Rectal smooth muscle tissue (tissue), 1 donor: ENCODE measurements around the gene GPATCH1.
A peak's percentile ranks its signal among the peaks of the same experiment; 100 is the strongest.
"Not testable (repeated sequence)": the region's sequence is repeated elsewhere in the genome, so short reads cannot be mapped to it uniquely, and the experiment has no call there.

Experiments
- H3K27ac ChIP-seq: one replicate; pipeline ENCODE4 v1.7.0; 2013; ENCODE audit warnings: low read depth, low read length, inconsistent platforms
- H3K27me3 ChIP-seq: one replicate; pipeline ENCODE4 v1.7.0; 2013; ENCODE audit warnings: low read length; ENCODE audit not compliant: control insufficient read depth, insufficient read depth
- H3K36me3 ChIP-seq: one replicate; pipeline ENCODE4 v1.7.0; 2013; ENCODE audit warnings: low read length; ENCODE audit not compliant: control insufficient read depth, insufficient read depth
- H3K4me1 ChIP-seq: one replicate; pipeline ENCODE4 v1.7.0; 2013; ENCODE audit warnings: low read length; ENCODE audit not compliant: control insufficient read depth, insufficient read depth
- H3K4me3 ChIP-seq: one replicate; pipeline ENCODE4 v1.7.0; 2013; ENCODE audit warnings: low read length
- H3K9ac ChIP-seq: one replicate; pipeline ENCODE4 v1.7.0; 2013; ENCODE audit warnings: low read length

GPATCH1 gene

GRCh38 chr19:33080761-33081681 is at the start of gene GPATCH1:
TSS of gene GPATCH1 (plus strand) at chr19:33081181. CDS start at chr19:33081194, 13 bp downstream.
- Histone ChIP-seq H3K9ac (peak within 1 kb of the TSS; percentile 94), H3K4me3 (peak within 1 kb of the TSS; percentile 91), H3K27me3 (no peaks in the 10 kb centered on the region), H3K27ac (peak within 1 kb of the TSS; percentile 74), H3K4me1 (peaks cover 8% of the 10 kb centered on the region), H3K36me3 (no peaks in the 10 kb centered on the region)

- Histone ChIP-seq H3K4me3 (no peak overlapping the region), H3K27me3 (no peaks in the 10 kb centered on the region), H3K9ac (no peak overlapping the region), H3K27ac (no peak overlapping the region), H3K4me1 (no peaks in the 10 kb centered on the region), H3K36me3 (no peaks in the 10 kb centered on the region)
Measured at GRCh38 chr19:33032218-33032781, 48.7 kb upstream of the GPATCH1 start.

GRCh38 chr19:33035461-33035860 is 45.5 kb upstream of the GPATCH1 start:
- H3K27ac ChIP-seq: no peak overlapping the region
- H3K27me3 ChIP-seq: no peaks in the 10 kb centered on the region
- no peaks in the 10 kb centered on the region for H3K4me1 ChIP-seq
- no peaks in the 10 kb centered on the region for H3K36me3 ChIP-seq
- H3K4me3 ChIP-seq: no peak overlapping the region
- no peak overlapping the region for H3K9ac ChIP-seq

- not testable (repeated sequence) for H3K27me3 ChIP-seq, H3K36me3 ChIP-seq, H3K4me3 ChIP-seq, H3K4me1 ChIP-seq, H3K27ac ChIP-seq, H3K9ac ChIP-seq
Measured at GRCh38 chr19:33036370-33037167, 44.4 kb upstream of the GPATCH1 start.

- not testable (repeated sequence) for H3K36me3 ChIP-seq, H3K9ac ChIP-seq, H3K27me3 ChIP-seq, H3K4me1 ChIP-seq, H3K27ac ChIP-seq, H3K4me3 ChIP-seq
Measured at GRCh38 chr19:33037168-33038025, 43.6 kb upstream of the GPATCH1 start.

GRCh38 chr19:33039108-33039599 is 41.8 kb upstream of the GPATCH1 start:
- H3K27me3 ChIP-seq: no peaks in the 10 kb centered on the region
- no peak overlapping the region for H3K4me3 ChIP-seq
- no peak overlapping the region for H3K9ac ChIP-seq
- H3K4me1 ChIP-seq: no peaks in the 10 kb centered on the region
- no peaks in the 10 kb centered on the region for H3K36me3 ChIP-seq
- no peak overlapping the region for H3K27ac ChIP-seq

- no peaks in the 10 kb centered on the region for H3K27me3 ChIP-seq
- no peaks in the 10 kb centered on the region for H3K4me1 ChIP-seq
- H3K27ac ChIP-seq: no peak overlapping the region
- H3K9ac ChIP-seq: no peak overlapping the region
- no peak overlapping the region for H3K4me3 ChIP-seq
- H3K36me3 ChIP-seq: no peaks in the 10 kb centered on the region
Measured at GRCh38 chr19:33039815-33040214, 41.2 kb upstream of the GPATCH1 start.

- Histone ChIP-seq H3K4me1 (no peaks in the 10 kb centered on the region), H3K9ac (no peak overlapping the region), H3K4me3 (no peak overlapping the region), H3K27ac (no peak overlapping the region), H3K27me3 (no peaks in the 10 kb centered on the region), H3K36me3 (no peaks in the 10 kb centered on the region)
Measured at GRCh38 chr19:33040994-33041827, 39.8 kb upstream of the GPATCH1 start.

GRCh38 chr19:33041828-33042160 is 39.2 kb upstream of the GPATCH1 start:
- H3K27ac ChIP-seq, H3K36me3 ChIP-seq, H3K9ac ChIP-seq, H3K27me3 ChIP-seq, H3K4me3 ChIP-seq, H3K4me1 ChIP-seq: not testable (repeated sequence)

- no peaks in the 10 kb centered on the region for H3K36me3 ChIP-seq
- no peak overlapping the region for H3K9ac ChIP-seq
- no peak overlapping the region for H3K4me3 ChIP-seq
- H3K27ac ChIP-seq: no peak overlapping the region
- H3K27me3 ChIP-seq: no peaks in the 10 kb centered on the region
- no peaks in the 10 kb centered on the region for H3K4me1 ChIP-seq
Measured at GRCh38 chr19:33047422-33047821, 33.6 kb upstream of the GPATCH1 start.
